ENCODE data around the gene AP5B1.
A peak's percentile ranks its signal among the peaks of the same experiment; 100 is the strongest.

AP5B1 gene, protein sequence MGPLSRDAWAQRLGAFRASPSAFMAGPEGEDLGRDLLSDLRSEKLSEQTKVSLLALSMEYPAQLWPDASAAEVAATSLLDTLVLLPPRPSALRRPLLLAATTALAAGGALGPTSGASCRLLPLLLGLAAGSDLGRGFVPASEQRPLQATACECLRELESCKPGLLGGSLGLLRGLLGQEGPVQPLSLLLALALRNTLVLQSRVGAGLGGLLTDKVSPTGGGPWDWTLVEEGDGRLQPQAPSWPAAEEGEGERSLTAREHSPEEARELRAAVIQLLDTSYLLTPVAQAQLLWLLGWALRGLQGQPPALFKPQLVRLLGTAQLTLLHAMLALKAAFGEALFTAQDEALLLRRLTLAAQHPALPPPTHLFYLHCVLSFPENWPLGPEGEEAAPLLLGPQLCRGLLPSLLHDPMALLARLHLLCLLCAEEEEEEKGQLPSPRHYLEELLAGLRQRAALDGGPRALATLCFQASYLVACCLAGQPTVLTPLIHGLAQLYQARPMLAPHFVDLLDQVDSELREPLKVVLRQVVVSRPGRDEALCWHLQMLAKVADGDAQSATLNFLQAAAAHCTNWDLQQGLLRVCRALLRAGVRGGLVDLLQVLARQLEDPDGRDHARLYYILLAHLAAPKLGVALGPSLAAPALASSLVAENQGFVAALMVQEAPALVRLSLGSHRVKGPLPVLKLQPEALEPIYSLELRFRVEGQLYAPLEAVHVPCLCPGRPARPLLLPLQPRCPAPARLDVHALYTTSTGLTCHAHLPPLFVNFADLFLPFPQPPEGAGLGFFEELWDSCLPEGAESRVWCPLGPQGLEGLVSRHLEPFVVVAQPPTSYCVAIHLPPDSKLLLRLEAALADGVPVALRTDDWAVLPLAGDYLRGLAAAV

DNA sequence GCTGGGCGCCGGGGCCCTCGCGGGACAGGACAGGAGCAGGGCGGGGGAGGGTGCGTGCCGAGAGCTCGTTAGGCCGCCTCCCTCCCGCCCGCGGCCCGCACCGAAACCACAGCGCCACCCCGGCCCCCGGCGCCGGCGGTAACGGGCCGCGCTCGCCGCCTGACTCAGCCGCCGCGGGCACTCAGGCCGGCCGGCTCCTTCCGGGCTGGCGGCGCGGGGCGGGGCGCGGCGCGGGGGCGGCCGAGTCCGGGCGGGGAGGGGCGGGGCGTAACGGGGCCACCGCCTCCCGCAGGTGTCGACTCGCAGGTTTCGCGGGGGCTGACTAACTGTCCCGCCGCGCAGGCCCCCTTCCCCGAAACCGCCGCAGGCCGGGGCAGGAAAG is at the start of gene AP5B1:
Gene AP5B1 (minus strand): TSS at position 207 of the 382 bp plus-strand sequence. CDS start 385 bp downstream, outside the sequence.
- no peak for TF ChIP-seq ZNF138 (tag by site-specific recombination; IDR thresholded peaks at IDR 0.05; ENCODE audit: borderline replicate concordance)
- TF ChIP-seq, protein P1, sequence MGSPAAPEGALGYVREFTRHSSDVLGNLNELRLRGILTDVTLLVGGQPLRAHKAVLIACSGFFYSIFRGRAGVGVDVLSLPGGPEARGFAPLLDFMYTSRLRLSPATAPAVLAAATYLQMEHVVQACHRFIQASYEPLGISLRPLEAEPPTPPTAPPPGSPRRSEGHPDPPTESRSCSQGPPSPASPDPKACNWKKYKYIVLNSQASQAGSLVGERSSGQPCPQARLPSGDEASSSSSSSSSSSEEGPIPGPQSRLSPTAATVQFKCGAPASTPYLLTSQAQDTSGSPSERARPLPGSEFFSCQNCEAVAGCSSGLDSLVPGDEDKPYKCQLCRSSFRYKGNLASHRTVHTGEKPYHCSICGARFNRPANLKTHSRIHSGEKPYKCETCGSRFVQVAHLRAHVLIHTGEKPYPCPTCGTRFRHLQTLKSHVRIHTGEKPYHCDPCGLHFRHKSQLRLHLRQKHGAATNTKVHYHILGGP (tag by site-specific recombination; IDR thresholded peaks at IDR 0.05) = no peak
- no peak for TF ChIP-seq ZNF341 (tag by site-specific recombination; IDR thresholded peaks at IDR 0.05; ENCODE audit: low read depth)
- TF ChIP-seq, protein P2, sequence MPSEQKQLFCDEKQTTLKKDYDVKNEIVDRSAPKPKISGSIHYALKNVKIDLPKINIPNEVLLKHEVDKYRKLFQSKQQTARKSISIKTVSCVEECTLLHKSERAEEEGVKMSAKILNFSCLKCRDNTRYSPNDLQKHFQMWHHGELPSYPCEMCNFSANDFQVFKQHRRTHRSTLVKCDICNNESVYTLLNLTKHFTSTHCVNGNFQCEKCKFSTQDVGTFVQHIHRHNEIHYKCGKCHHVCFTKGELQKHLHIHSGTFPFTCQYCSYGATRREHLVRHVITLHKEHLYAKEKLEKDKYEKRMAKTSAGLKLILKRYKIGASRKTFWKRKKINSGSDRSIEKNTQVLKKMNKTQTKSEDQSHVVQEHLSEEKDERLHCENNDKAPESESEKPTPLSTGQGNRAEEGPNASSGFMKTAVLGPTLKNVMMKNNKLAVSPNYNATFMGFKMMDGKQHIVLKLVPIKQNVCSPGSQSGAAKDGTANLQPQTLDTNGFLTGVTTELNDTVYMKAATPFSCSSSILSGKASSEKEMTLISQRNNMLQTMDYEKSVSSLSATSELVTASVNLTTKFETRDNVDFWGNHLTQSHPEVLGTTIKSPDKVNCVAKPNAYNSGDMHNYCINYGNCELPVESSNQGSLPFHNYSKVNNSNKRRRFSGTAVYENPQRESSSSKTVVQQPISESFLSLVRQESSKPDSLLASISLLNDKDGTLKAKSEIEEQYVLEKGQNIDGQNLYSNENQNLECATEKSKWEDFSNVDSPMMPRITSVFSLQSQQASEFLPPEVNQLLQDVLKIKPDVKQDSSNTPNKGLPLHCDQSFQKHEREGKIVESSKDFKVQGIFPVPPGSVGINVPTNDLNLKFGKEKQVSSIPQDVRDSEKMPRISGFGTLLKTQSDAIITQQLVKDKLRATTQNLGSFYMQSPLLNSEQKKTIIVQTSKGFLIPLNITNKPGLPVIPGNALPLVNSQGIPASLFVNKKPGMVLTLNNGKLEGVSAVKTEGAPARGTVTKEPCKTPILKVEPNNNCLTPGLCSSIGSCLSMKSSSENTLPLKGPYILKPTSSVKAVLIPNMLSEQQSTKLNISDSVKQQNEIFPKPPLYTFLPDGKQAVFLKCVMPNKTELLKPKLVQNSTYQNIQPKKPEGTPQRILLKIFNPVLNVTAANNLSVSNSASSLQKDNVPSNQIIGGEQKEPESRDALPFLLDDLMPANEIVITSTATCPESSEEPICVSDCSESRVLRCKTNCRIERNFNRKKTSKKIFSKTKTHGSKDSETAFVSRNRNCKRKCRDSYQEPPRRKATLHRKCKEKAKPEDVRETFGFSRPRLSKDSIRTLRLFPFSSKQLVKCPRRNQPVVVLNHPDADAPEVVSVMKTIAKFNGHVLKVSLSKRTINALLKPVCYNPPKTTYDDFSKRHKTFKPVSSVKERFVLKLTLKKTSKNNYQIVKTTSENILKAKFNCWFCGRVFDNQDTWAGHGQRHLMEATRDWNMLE (tag by site-specific recombination; conservative IDR thresholded peaks at IDR 0.05; ENCODE audit: low read depth) = no peak
- 0 out of 2 replicates have a peak, but pooled peaks have one; percentile 6 for TF ChIP-seq ZBTB20 (tag by site-specific recombination; IDR thresholded peaks at IDR 0.05)
- CTCF ChIA-PET = interaction anchor here (0.5 to 4.3 kb wide), 16 partner anchors 10 to 134 kb away, joined by 3 to 45 read pairs (median 6); partner anchors contain the start of genes CFL1, KAT5 and MUS81
- Histone ChIP-seq H3K4me3 (ENCODE audit: low read depth, low read length) (peak within 1 kb of the TSS; percentile 76), H3K27ac (ENCODE audit: extremely low read depth, low read depth, low read length) (peak within 1 kb of the TSS; percentile 90), H3K4me1 (ENCODE audit: control insufficient read depth, insufficient read depth, low read length) (no peaks in the 10 kb centered on the region), H3K9me3 (ENCODE audit: control insufficient read depth, insufficient read depth, low read depth, low read length) (no peaks in the 10 kb centered on the region), H3K36me3 (ENCODE audit: control insufficient read depth in 2 of 2, insufficient read depth in 1 of 2, low read length in 2 of 2) (peaks cover 0 to 37% of the 10 kb centered on the region in 2 experiments; a peak in 1 of 3 replicates)
- POLR2A ChIA-PET = interaction anchor here (0.6 to 2.7 kb wide), 3 partner anchors 54 to 117 kb away, joined by 3 to 23 read pairs (median 3); partner anchors contain the start of gene RNASEH2C

DNA sequence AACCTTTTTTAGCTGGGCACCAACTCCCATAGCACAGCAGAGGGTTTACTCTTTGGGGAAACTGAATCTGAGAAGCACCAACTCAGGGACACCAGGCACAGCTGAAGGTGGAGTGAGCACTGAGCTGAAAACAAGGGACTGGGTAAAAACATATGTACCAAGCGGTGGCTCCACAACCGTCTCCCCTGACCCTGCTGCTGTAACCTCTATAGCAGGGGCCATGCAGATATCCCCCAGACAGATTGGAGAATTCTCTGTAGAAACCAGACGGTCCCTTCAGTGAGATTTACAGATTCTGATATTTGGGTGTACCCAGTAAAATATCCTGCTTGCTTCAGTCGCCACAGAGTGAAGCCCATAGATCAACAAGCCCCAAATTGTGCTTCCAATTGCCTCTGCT is 48.7 kb upstream of the AP5B1 start:
- POLR2A ChIA-PET = no interaction called here

DNA sequence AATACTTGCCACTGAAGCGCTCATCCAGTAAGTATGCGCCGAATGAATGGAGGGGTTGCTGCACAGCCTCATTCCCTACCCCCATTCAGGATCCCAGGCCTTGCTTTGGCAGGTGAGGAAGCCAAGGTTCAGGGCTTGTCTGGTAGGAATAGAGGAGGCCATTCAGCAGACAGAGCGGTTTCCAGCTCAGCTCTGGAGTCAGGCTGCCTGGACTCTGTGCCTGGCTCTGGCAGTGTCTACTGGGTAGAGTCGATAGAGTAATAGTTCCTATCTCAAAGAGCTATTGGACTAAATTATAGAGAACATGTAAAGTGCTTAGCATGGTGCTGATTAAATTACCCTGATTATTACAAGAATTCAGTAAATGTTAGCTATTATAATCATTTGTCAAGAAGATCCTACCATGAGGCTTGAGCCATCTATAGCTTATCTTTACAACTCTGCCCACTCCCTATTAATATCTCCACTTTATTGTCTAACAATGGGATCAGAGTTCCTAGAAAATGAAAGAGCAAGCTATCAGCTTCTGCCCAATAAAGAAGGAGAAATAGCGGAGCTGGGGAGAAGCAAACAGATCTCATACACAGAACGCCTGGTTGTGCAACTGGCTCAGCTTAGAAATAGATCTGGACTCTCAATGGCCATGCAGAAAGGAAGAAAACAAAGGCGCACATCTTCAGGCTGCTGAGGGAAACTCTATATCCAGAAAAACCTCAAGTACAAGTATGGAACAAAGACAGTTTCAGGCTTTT is 46.4 kb upstream of the AP5B1 start:
- CTCF ChIA-PET = interaction anchor here (0.6 to 1.8 kb wide), 7 partner anchors 9 to 162 kb away, joined by 3 to 13 read pairs (median 3); partner anchors contain the start of gene MUS81
- POLR2A ChIA-PET = interaction anchor here (0.6 to 1.2 kb wide), 5 partner anchors 23 to 116 kb away, joined by 3 to 6 read pairs (median 3); partner anchors contain the start of genes FIBP and RNASEH2C

More for the DNA sequence above, 48.7 kb upstream of the AP5B1 start:
- no peaks in the 10 kb centered on the region for H3K4me1 ChIP-seq (ENCODE audit: control insufficient read depth, insufficient read depth, low read length)
- no peak overlapping the region for H3K4me3 ChIP-seq (ENCODE audit: low read depth, low read length)
- no peak for TF ChIP-seq ZNF2 (tag by site-specific recombination; IDR thresholded peaks at IDR 0.05)
- peak; percentile 88 for TF ChIP-seq ZBTB48 (tag by site-specific recombination; IDR thresholded peaks at IDR 0.05)
- H3K27ac ChIP-seq (ENCODE audit: extremely low read depth, low read depth, low read length) = no peak overlapping the region
- no peaks in the 10 kb centered on the region for H3K36me3 ChIP-seq (ENCODE audit: control insufficient read depth in 2 of 2, insufficient read depth in 1 of 2, low read length in 2 of 2)
- H3K9me3 ChIP-seq (ENCODE audit: control insufficient read depth, insufficient read depth, low read depth, low read length) = no peaks in the 10 kb centered on the region
- CTCF ChIA-PET = interaction anchor here (0.6 to 2.4 kb wide), 5 partner anchors 11 to 118 kb away, joined by 3 to 11 read pairs (median 3); partner anchors contain the start of gene KAT5

More for the DNA sequence above, 46.4 kb upstream of the AP5B1 start:
- Histone ChIP-seq H3K4me3 (ENCODE audit: low read depth, low read length) (no peak overlapping the region), H3K9me3 (ENCODE audit: control insufficient read depth, insufficient read depth, low read depth, low read length) (no peaks in the 10 kb centered on the region), H3K36me3 (ENCODE audit: control insufficient read depth in 2 of 2, insufficient read depth in 1 of 2, low read length in 2 of 2) (no peaks in the 10 kb centered on the region), H3K4me1 (ENCODE audit: control insufficient read depth, insufficient read depth, low read length) (no peaks in the 10 kb centered on the region), H3K27ac (ENCODE audit: extremely low read depth, low read depth, low read length) (no peak overlapping the region)
- TF ChIP-seq, protein P3, sequence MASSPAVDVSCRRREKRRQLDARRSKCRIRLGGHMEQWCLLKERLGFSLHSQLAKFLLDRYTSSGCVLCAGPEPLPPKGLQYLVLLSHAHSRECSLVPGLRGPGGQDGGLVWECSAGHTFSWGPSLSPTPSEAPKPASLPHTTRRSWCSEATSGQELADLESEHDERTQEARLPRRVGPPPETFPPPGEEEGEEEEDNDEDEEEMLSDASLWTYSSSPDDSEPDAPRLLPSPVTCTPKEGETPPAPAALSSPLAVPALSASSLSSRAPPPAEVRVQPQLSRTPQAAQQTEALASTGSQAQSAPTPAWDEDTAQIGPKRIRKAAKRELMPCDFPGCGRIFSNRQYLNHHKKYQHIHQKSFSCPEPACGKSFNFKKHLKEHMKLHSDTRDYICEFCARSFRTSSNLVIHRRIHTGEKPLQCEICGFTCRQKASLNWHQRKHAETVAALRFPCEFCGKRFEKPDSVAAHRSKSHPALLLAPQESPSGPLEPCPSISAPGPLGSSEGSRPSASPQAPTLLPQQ (tag by site-specific recombination; IDR thresholded peaks at IDR 0.05) = no peak
- TF ChIP-seq ZNF121 (tag by site-specific recombination; IDR thresholded peaks at IDR 0.05) (no peak), ZNF19 (tag by site-specific recombination; IDR thresholded peaks at IDR 0.05; ENCODE audit: low read depth) (no peak), ZNF426 (tag by site-specific recombination; IDR thresholded peaks at IDR 0.05) (no peak), ZNF394 (tag by site-specific recombination; IDR thresholded peaks at IDR 0.05; ENCODE audit: borderline replicate concordance) (no peak), ZNF768 (tag by site-specific recombination; IDR thresholded peaks at IDR 0.05) (no peak)

Measured in HEK293 (cell line).